Ishikawa (cell line): ENCODE measurements around the gene SYT1.

Experiments used
- CEBPB ChIP-seq: IDR thresholded peaks from 2 replicates; pipeline ENCODE4 v1.6.1; 2012
- CREB1 ChIP-seq: IDR thresholded peaks from 2 replicates; pipeline ENCODE4 v1.6.1; 2012; ENCODE audit warnings: low read depth
- EGR1 ChIP-seq: IDR thresholded peaks from 2 replicates; pipeline ENCODE4 v1.6.1; 2012
- EP300 ChIP-seq: IDR thresholded peaks from 2 replicates; pipeline ENCODE4 v1.6.1; 2012; ENCODE audit warnings: borderline replicate concordance
- FOXM1 ChIP-seq: IDR thresholded peaks from 2 replicates; pipeline ENCODE4 v1.6.1; 2012; ENCODE audit warnings: low read depth, borderline replicate concordance
- MAX ChIP-seq: IDR thresholded peaks from 2 replicates; pipeline ENCODE4 v1.6.1; 2012
- NFIC ChIP-seq: IDR thresholded peaks from 2 replicates; pipeline ENCODE4 v1.6.1; 2012
- RAD21 ChIP-seq: IDR thresholded peaks from 2 replicates; pipeline ENCODE4 v1.6.1; 2012; ENCODE audit warnings: low read depth
- REST ChIP-seq: IDR thresholded peaks from 2 replicates; pipeline ENCODE4 v1.6.1; 2012; ENCODE audit warnings: low read depth, mild to moderate bottlenecking
- TAF1 ChIP-seq: IDR thresholded peaks from 2 replicates; pipeline ENCODE4 v1.6.1; 2012; ENCODE audit warnings: low read depth, mild to moderate bottlenecking
- TCF12 ChIP-seq: IDR thresholded peaks from 2 replicates; pipeline ENCODE4 v1.6.1; 2012; ENCODE audit warnings: low read depth
- TEAD4 ChIP-seq: IDR thresholded peaks from 2 replicates; pipeline ENCODE4 v1.6.1; 2012
- USF1 ChIP-seq: IDR thresholded peaks from 2 replicates; pipeline ENCODE4 v1.6.1; 2012
- YY1 ChIP-seq: IDR thresholded peaks from 2 replicates; pipeline ENCODE4 v1.6.1; 2012; ENCODE audit warnings: low read depth
- ZBTB7A ChIP-seq: IDR thresholded peaks from 2 replicates; pipeline ENCODE4 v1.6.1; 2012; ENCODE audit warnings: low read depth

The SYT1 gene

GRCh38 chr12:78938341-78939084 is 73.9 kb downstream of the SYT1 start:
- TF ChIP-seq REST = no peak
- no peak for TF ChIP-seq RAD21
- no peak for TF ChIP-seq TAF1
- TF ChIP-seq USF1 = no peak
- TF ChIP-seq FOXM1 = no peak
- no peak for TF ChIP-seq EP300
- TF ChIP-seq CREB1 = no peak
- no peak for TF ChIP-seq TEAD4
- TF ChIP-seq NFIC = no peak
- no peak for TF ChIP-seq EGR1
- no peak for TF ChIP-seq MAX

GRCh38 chr12:78949532-78949931 is 85.0 kb downstream of the SYT1 start:
- TF ChIP-seq ZBTB7A (no peak), RAD21 (no peak), EP300 (no peak), CEBPB (no peak), TAF1 (no peak), FOXM1 (no peak), CREB1 (no peak), TEAD4 (no peak), EGR1 (no peak), YY1 (no peak)

- TF ChIP-seq EP300 (no peak), CREB1 (no peak), MAX (no peak), YY1 (no peak), USF1 (no peak), CEBPB (no peak), TEAD4 (no peak)
These were observed 87.4 kb downstream of the SYT1 start for GRCh38 chr12:78951803-78952551.

- TF ChIP-seq EGR1 = no peak
- no peak for TF ChIP-seq YY1
- TF ChIP-seq TAF1 = no peak
These were observed 88.0 kb downstream of the SYT1 start for GRCh38 chr12:78952552-78952929.

- TF ChIP-seq ZBTB7A (no peak), EGR1 (no peak), TCF12 (no peak), TEAD4 (no peak), CREB1 (no peak), USF1 (no peak), MAX (no peak), REST (no peak), FOXM1 (no peak), RAD21 (no peak), YY1 (no peak), CEBPB (no peak)
These were observed 94.4 kb downstream of the SYT1 start for GRCh38 chr12:78958941-78959340.
